RWPE1 (cell line): Measurements from ENCODE around the gene GPC1.

Experiments used
- CTCF ChIA-PET: fragments of 350-600 bp; sonication (Branson Sonifier 250); formaldehyde crosslinking; extraction: SDS; loops from one replicate; lab custom pipeline; 2021; lab: Yijun Ruan, JAX
- POLR2A ChIA-PET: fragments of 400-600 bp; formaldehyde crosslinking; extraction: SDS; loops from one replicate; lab custom pipeline; 2020; ENCODE audit warnings: antibody characterized with exemption; ENCODE audit not compliant: low non-redundant PET; lab: Yijun Ruan, JAX
- DNase-seq: peaks from one replicate; pipeline ENCODE4 v3.0.0; 2012; ENCODE audit warnings: low spot score
- H3K27ac ChIP-seq: fragments of 450-650 bp; 2 replicates; pipeline ENCODE4 v1.5.1; 2017
- CTCF ChIP-seq: fragments of 450-650 bp; conservative IDR thresholded peaks from 2 replicates; pipeline ENCODE4 v1.5.1; 2017; ENCODE audit warnings: low read depth, mild to moderate bottlenecking

The GPC1 gene

GRCh38 chr2:240401781-240402551 lies 33.5 kb upstream of the GPC1 start:
- H3K27ac ChIP-seq = no peak overlapping the region
- CTCF ChIA-PET = interaction anchor here (0.7 kb wide), 1 partner anchor 18 kb away, joined by 3 read pairs; no protein-coding TSS in a partner anchor
- POLR2A ChIA-PET = no interaction called here
- TF ChIP-seq CTCF = no peak
- DNase-seq = no peak

- CTCF ChIA-PET = interaction anchor here (0.7 kb wide), 1 partner anchor 18 kb away, joined by 3 read pairs; no protein-coding TSS in a partner anchor
- no peak overlapping the region for H3K27ac ChIP-seq
- POLR2A ChIA-PET = no interaction called here
- no peak for TF ChIP-seq CTCF
- DNase-seq = no peak
These were observed 32.7 kb upstream of the GPC1 start for GRCh38 chr2:240402566-240403272.

- H3K27ac ChIP-seq = no peak overlapping the region
- ChIA-PET CTCF (no interaction called here), POLR2A (no interaction called here)
- no peak for TF ChIP-seq CTCF
- DNase-seq = no peak
These were observed 31.9 kb upstream of the GPC1 start for GRCh38 chr2:240403396-240404104.

- ChIA-PET POLR2A (no interaction called here), CTCF (no interaction called here)
These were observed 31.1 kb upstream of the GPC1 start for GRCh38 chr2:240404174-240404852.

GRCh38 chr2:240405133-240405532 lies 30.3 kb upstream of the GPC1 start:
- DNase-seq = no peak
- ChIA-PET CTCF (no interaction called here), POLR2A (no interaction called here)
- H3K27ac ChIP-seq = no peak overlapping the region
- TF ChIP-seq CTCF = no peak

More at GRCh38 chr2:240404174-240404852, 31.1 kb upstream of the GPC1 start:
- no peak for TF ChIP-seq CTCF
- no peak overlapping the region for H3K27ac ChIP-seq
- no peak for DNase-seq

GRCh38 chr2:240405684-240406313 lies 29.7 kb upstream of the GPC1 start:
- CTCF ChIA-PET = no interaction called here
- POLR2A ChIA-PET = no interaction called here
- H3K27ac ChIP-seq = no peak overlapping the region
- DNase-seq = no peak
- TF ChIP-seq CTCF = no peak
